ENCODE measurements around the gene BANK1. TPM values are rescaled to one million over a fixed set of nuclear protein-coding genes. Genes with fewer than 3 reads are reported as not detected.

BANK1 gene
- total RNA-seq, 1 experiment from 2014 or later = 2.4 TPM

- no peaks in the 10 kb centered on the region for H3K79me2 ChIP-seq (ENCODE audit: insufficient read depth, low read length)
- no TSS peak for BruUV-seq (replicated peaks)
Observed at GRCh38 chr4:101972791-101973190, 182.3 kb downstream of the BANK1 start.

More at GRCh38 chr4:101972791-101973190, 182.3 kb downstream of the BANK1 start:
- no peak overlapping the region for H3K27ac ChIP-seq (ENCODE audit: low read depth, low read length)
- DNase-seq (ENCODE audit: low read depth, low spot score) (no peak), ATAC-seq (no peak)
- no peaks in the 10 kb centered on the region for H3K9me2 ChIP-seq (ENCODE audit: insufficient read depth)
- H3K9ac ChIP-seq (ENCODE audit: low read length) = no peak overlapping the region
- CTCF ChIA-PET = no interaction called here
- POLR2A ChIA-PET = no interaction called here
- H3K9me3 ChIP-seq (ENCODE audit: control insufficient read depth in 1 of 2, insufficient read depth in 1 of 2, low read depth in 1 of 2, low read length in 2 of 2) = no peaks in the 10 kb centered on the region
- TF ChIP-seq SP1 (IDR thresholded peaks at IDR 0.05; ENCODE audit: low read depth) (no peak), SIN3A (IDR thresholded peaks at IDR 0.05; ENCODE audit: low read depth) (no peak), CTCF (IDR thresholded peaks at IDR 0.05 in 2 of 3, conservative IDR thresholded peaks at IDR 0.05 in 1 of 3; ENCODE audit: borderline replicate concordance in 1 of 3, insufficient read depth in 1 of 3, low read depth in 2 of 3, low read length in 2 of 3) (no peak), MAX (IDR thresholded peaks at IDR 0.05) (no peak), YY1 (IDR thresholded peaks at IDR 0.05; ENCODE audit: extremely low read depth, insufficient replicate concordance, low read depth, low read length) (no peak), ATF3 (IDR thresholded peaks at IDR 0.05) (no peak)
- intact Hi-C loops (cut with micrococcal nuclease) = no loop called here
- no peak overlapping the region for H3K4me3 ChIP-seq (replicated peaks in 1 of 2; ENCODE audit: low read depth in 1 of 2, low read length in 2 of 2)
- H4K20me1 ChIP-seq (ENCODE audit: insufficient read depth) = no peaks in the 10 kb centered on the region
- no peaks in the 10 kb centered on the region for H3K27me3 ChIP-seq (ENCODE audit: insufficient read depth, low read length)
- RAD21 ChIA-PET (ENCODE audit: low non-redundant PET in 1 of 2, low total read pairs in 2 of 2, uncharacterized antibody in 2 of 2, unreplicated experiment in 2 of 2) = no interaction called here
- H3K4me2 ChIP-seq (ENCODE audit: low read length) = no peak overlapping the region
- no peak overlapping the region for H2AFZ ChIP-seq (ENCODE audit: low read depth, low read length, poor library complexity, severe bottlenecking)
- H3K36me3 ChIP-seq (ENCODE audit: control insufficient read depth in 1 of 2, insufficient read depth in 2 of 2, low read length in 2 of 2) = no peaks in the 10 kb centered on the region
- peaks cover 6 to 9% of the 10 kb centered on the region in 2 experiments; a peak in 3 of 4 replicates for H3K4me1 ChIP-seq (ENCODE audit: control insufficient read depth in 1 of 2, insufficient read depth in 2 of 2, low read length in 2 of 2)

Measured in HCT116 (cell line).